H9 (cell line): Measurements from ENCODE around the gene TNFAIP8L3. TPM values are rescaled to one million over a fixed set of nuclear protein-coding genes. Genes with fewer than 3 reads are reported as not detected.

ENCODE experiments used
- DNase-seq: peaks from one replicate; pipeline ENCODE4 v3.0.0-alpha.2; 2017
- H2AFZ ChIP-seq: one replicate; pipeline ENCODE4 v1.6.1; 2013; ENCODE audit warnings: mild to moderate bottlenecking, low read length, control low read depth, moderate library complexity
- H2AK5ac ChIP-seq: 2 replicates; pipeline ENCODE4 v1.6.1; 2013; ENCODE audit warnings: low read length, control low read depth, mixed read lengths; ENCODE audit not compliant: insufficient read length
- H2BK120ac ChIP-seq: one replicate; pipeline ENCODE4 v1.6.1; 2013; ENCODE audit warnings: low read depth, mild to moderate bottlenecking, low read length, control low read depth, inconsistent platforms; ENCODE audit not compliant: poor library complexity, severe bottlenecking
- H2BK12ac ChIP-seq: 2 replicates; pipeline ENCODE4 v1.6.1; 2013; ENCODE audit warnings: low read length, control low read depth, mixed read lengths, low read depth; ENCODE audit not compliant: insufficient read length
- H2BK15ac ChIP-seq: 2 replicates; pipeline ENCODE4 v1.6.1; 2013; ENCODE audit warnings: low read depth, low read length, control low read depth
- H2BK20ac ChIP-seq: one replicate; pipeline ENCODE4 v1.6.1; 2013; ENCODE audit warnings: low read depth, mild to moderate bottlenecking, low read length, control low read depth, inconsistent platforms; ENCODE audit not compliant: poor library complexity, severe bottlenecking
- H2BK5ac ChIP-seq: 2 replicates; pipeline ENCODE4 v1.6.1; 2013; ENCODE audit warnings: low read length, control low read depth, mixed read lengths; ENCODE audit not compliant: insufficient read length
- H3K14ac ChIP-seq: 2 replicates; pipeline ENCODE4 v1.6.1; 2013; ENCODE audit warnings: low read length, control low read depth; ENCODE audit not compliant: insufficient read depth
- H3K18ac ChIP-seq: 2 replicates; pipeline ENCODE4 v1.6.1; 2013; ENCODE audit warnings: low read depth, mild to moderate bottlenecking, mixed read lengths, low read length, control low read depth; ENCODE audit not compliant: insufficient read length
- H3K23ac ChIP-seq: 2 replicates; pipeline ENCODE4 v1.6.1; 2013; ENCODE audit warnings: low read length, control low read depth, mixed read lengths, low read depth; ENCODE audit not compliant: insufficient read length
- H3K23me2 ChIP-seq: 2 replicates; pipeline ENCODE4 v1.6.1; 2013; ENCODE audit warnings: low read depth, mild to moderate bottlenecking, mixed read lengths, low read length, control low read depth; ENCODE audit not compliant: insufficient read length, poor library complexity, severe bottlenecking
- H3K27ac ChIP-seq: 2 replicates; pipeline ENCODE4 v1.5.1; 2013; ENCODE audit warnings: low read length, control low read depth, mixed read lengths, low read depth; ENCODE audit not compliant: insufficient read length
- H3K27me3 ChIP-seq: 2 replicates; pipeline ENCODE4 v1.6.1; 2013; ENCODE audit warnings: low read length, control low read depth, inconsistent platforms; ENCODE audit not compliant: insufficient read depth
- H3K4ac ChIP-seq: 2 replicates; pipeline ENCODE4 v1.6.1; 2013; ENCODE audit warnings: low read depth, mild to moderate bottlenecking, control low read depth, inconsistent platforms, low read length, moderate library complexity
- H3K4me1 ChIP-seq: 2 replicates; pipeline ENCODE4 v1.6.1; 2013; ENCODE audit warnings: low read length, control low read depth, inconsistent platforms; ENCODE audit not compliant: insufficient read depth
- H3K4me2 ChIP-seq: 2 replicates; pipeline ENCODE4 v1.6.1; 2013; ENCODE audit warnings: low read length, control low read depth, mixed read lengths; ENCODE audit not compliant: insufficient read length, insufficient read depth
- H3K56ac ChIP-seq: 2 replicates; pipeline ENCODE4 v1.6.1; 2013; ENCODE audit warnings: low read depth, mild to moderate bottlenecking, mixed read lengths, low read length, control low read depth; ENCODE audit not compliant: insufficient read length
- H3K79me1 ChIP-seq: 2 replicates; pipeline ENCODE4 v1.6.1; 2013; ENCODE audit warnings: low read depth, mild to moderate bottlenecking, moderate library complexity, low read length, control low read depth, inconsistent platforms; ENCODE audit not compliant: insufficient read depth, poor library complexity, severe bottlenecking
- H3K79me2 ChIP-seq: 2 replicates; pipeline ENCODE4 v1.6.1; 2013; ENCODE audit warnings: low read length, control low read depth, inconsistent platforms; ENCODE audit not compliant: insufficient read depth
- H3K9ac ChIP-seq: 2 replicates; pipeline ENCODE4 v1.6.1; 2013; ENCODE audit warnings: low read length, control low read depth, mixed read lengths; ENCODE audit not compliant: insufficient read length; ENCODE audit errors: extremely low read depth
- H3K9me3 ChIP-seq: one replicate; pipeline ENCODE4 v1.6.1; 2013; ENCODE audit warnings: low read depth, low read length, inconsistent platforms; ENCODE audit not compliant: control insufficient read depth
- H3T11ph ChIP-seq: one replicate; pipeline ENCODE4 v1.6.1; 2013; ENCODE audit warnings: mild to moderate bottlenecking, low read length, control low read depth, inconsistent platforms
- H4K20me1 ChIP-seq: one replicate; pipeline ENCODE4 v1.6.1; 2013; ENCODE audit not compliant: control insufficient read depth, insufficient read length, insufficient read depth
- H4K5ac ChIP-seq: 2 replicates; pipeline ENCODE4 v1.6.1; 2013; ENCODE audit warnings: low read depth, mild to moderate bottlenecking, mixed read lengths, low read length, control low read depth; ENCODE audit not compliant: insufficient read length
- H4K8ac ChIP-seq: replicated peaks from 2 replicates; pipeline ENCODE4 v1.6.1; 2013; ENCODE audit warnings: low read length, control low read depth, mixed read lengths, low read depth; ENCODE audit not compliant: insufficient read length
- H4K91ac ChIP-seq: 2 replicates; pipeline ENCODE4 v1.6.1; 2013; ENCODE audit warnings: low read depth, mild to moderate bottlenecking, moderate library complexity, mixed read lengths, low read length, control low read depth; ENCODE audit not compliant: insufficient read length
- H3K27ac Mint-ChIP-seq, 3 experiments: 2 replicates in 2 of 3; 3 replicates in 1 of 3; pipeline ENCODE4 v1.8.0; 2020 to 2021; ENCODE audit warnings: mixed read lengths in 3 of 3, mild to moderate bottlenecking in 1 of 3, moderate library complexity in 1 of 3
- H3K27me3 Mint-ChIP-seq: 2 replicates; pipeline ENCODE4 v1.8.0; 2021; ENCODE audit warnings: low read depth, mild to moderate bottlenecking, moderate library complexity, mixed read lengths
- H3K36me3 Mint-ChIP-seq, 3 experiments: 2 replicates in 2 of 3; 3 replicates in 1 of 3; pipeline ENCODE4 v1.8.0; 2020 to 2021; ENCODE audit warnings: low read depth in 3 of 3, mixed read lengths in 3 of 3; ENCODE audit not compliant: insufficient read depth in 1 of 3
- H3K4me1 Mint-ChIP-seq, 2 experiments: 2 replicates each; pipeline ENCODE4 v1.8.0; 2020; ENCODE audit warnings: mixed read lengths in 2 of 2
- H3K4me3 Mint-ChIP-seq, 2 experiments: 2 replicates in 1 of 2; 3 replicates in 1 of 2; pipeline ENCODE4 v1.8.0; 2020 to 2021; ENCODE audit warnings: mild to moderate bottlenecking in 2 of 2, mixed read lengths in 2 of 2, moderate library complexity in 1 of 2
- H3K9me3 Mint-ChIP-seq, 2 experiments: 2 replicates in 1 of 2; 3 replicates in 1 of 2; pipeline ENCODE4 v1.8.0; 2020; ENCODE audit warnings: mild to moderate bottlenecking in 2 of 2, mixed read lengths in 2 of 2, moderate library complexity in 1 of 2
- CTCF ChIP-seq: fragments of 200-600 bp; sonication (generic); conservative IDR thresholded peaks from 3 replicates; pipeline ENCODE4 v1.8.0; 2021; ENCODE audit warnings: antibody characterized with exemption, mild to moderate bottlenecking
- WGBS: extraction: QIAGEN DNeasy Blood & Tissue Kit; methylation state at CpG from one replicate; pipeline ENCODE4 v1.1.7; 2013; ENCODE audit warnings: missing lambda C conversion rate, low lambda C conversion rate, mixed read lengths; ENCODE audit not compliant: insufficient read length; ENCODE audit errors: extremely low coverage; 5-methylcytosine and 5-hydroxymethylcytosine counted together
- total RNA-seq: library from RNA; stranded (reverse); gene quantifications from 2 replicates; pipeline ENCODE4 v1.2.1, GENCODE V29; 2021

TNFAIP8L3 gene
- total RNA-seq, 1 experiment from 2014 or later = 0.22 TPM

- Mint-ChIP-seq H3K9me3 (no peaks in the 10 kb centered on the region), H3K27me3 (no peaks in the 10 kb centered on the region; the same call in none of the 2 replicates), H3K4me1 (peaks cover 10 to 19% of the 10 kb centered on the region in 2 experiments), H3K36me3 (no peaks in the 10 kb centered on the region), H3K27ac (no peak overlapping the region), H3K4me3 (no peak overlapping the region)
- Histone ChIP-seq H3K4ac (no peak overlapping the region), H2BK120ac (no peak overlapping the region), H3K79me2 (no peaks in the 10 kb centered on the region), H3K9ac (no peak overlapping the region), H4K8ac (no peak overlapping the region), H2AFZ (no peak overlapping the region), H2BK15ac (no peak overlapping the region), H3K56ac (no peak overlapping the region), H3K4me2 (no peak overlapping the region), H3K23ac (no peak overlapping the region), H3K27me3 (no peaks in the 10 kb centered on the region), H2BK12ac (no peak overlapping the region), H3K9me3 (no peaks in the 10 kb centered on the region), H2AK5ac (no peak overlapping the region), H3K23me2 (no peaks in the 10 kb centered on the region), H3K18ac (no peak overlapping the region), H2BK20ac (no peak overlapping the region), H4K91ac (no peak overlapping the region), H3K14ac (no peak overlapping the region), H4K5ac (no peak overlapping the region), H3T11ph (no peak overlapping the region), H4K20me1 (no peaks in the 10 kb centered on the region), H3K27ac (no peak overlapping the region), H3K4me1 (no peaks in the 10 kb centered on the region), H3K79me1 (no peaks in the 10 kb centered on the region), H2BK5ac (no peak overlapping the region)
- no peak for TF ChIP-seq CTCF
- WGBS = no CpG with 5 or more reads among the region's 1 CpG
- no peak for DNase-seq
Observed at GRCh38 chr15:51112078-51112477, 17.4 kb upstream of the TNFAIP8L3 start.
